ENCODE measurements around the gene NOX5. TPM values are rescaled to one million over a fixed set of nuclear protein-coding genes. Genes with fewer than 3 reads are reported as not detected.
"Not testable (repeated sequence)": the region's sequence is repeated elsewhere in the genome, so short reads cannot be mapped to it uniquely, and the experiment has no call there.

The NOX5 gene
- total and polyA plus RNA-seq, 10 of the 15 experiments (the other 5 are each of a cell fraction or from before 2014, with no cell fraction given): not detected

GRCh38 chr15:69069290-69069689, 54.8 kb downstream of the NOX5 start:
- H3K36me3 ChIP-seq (ENCODE audit: control insufficient read depth in 2 of 2, insufficient read depth in 2 of 2, low read length in 1 of 2); H3K79me2 ChIP-seq (ENCODE audit: control insufficient read depth, insufficient read depth, low read length); H3K4me1 ChIP-seq (ENCODE audit: control insufficient read depth, insufficient read depth, low read length); H3K9ac ChIP-seq (ENCODE audit: control insufficient read depth, insufficient read depth, low read length); intact Hi-C loops (cut with micrococcal nuclease; ENCODE audit: unreplicated experiment); H3K4me2 ChIP-seq (ENCODE audit: control insufficient read depth, insufficient read depth); H3K9me3 ChIP-seq (replicated peaks; ENCODE audit: control insufficient read depth, insufficient read depth, low read length); H3K27me3 ChIP-seq (replicated peaks in 1 of 2; ENCODE audit: control insufficient read depth in 2 of 2, insufficient read depth in 2 of 2, low read length in 1 of 2); H4K20me1 ChIP-seq (ENCODE audit: control insufficient read depth, insufficient read depth); BruUV-seq (replicated peaks); ATAC-seq; DNase-seq (ENCODE audit: low read depth, low spot score); FAIRE-seq; H3K4me3 ChIP-seq; RAD21 ChIA-PET (ENCODE audit: unreplicated experiment); POLR2A ChIA-PET; H3K27ac ChIP-seq (ENCODE audit: control insufficient read depth, insufficient read depth); H2AFZ ChIP-seq (ENCODE audit: control insufficient read depth, low read depth, low read length): not testable (repeated sequence)
- in situ Hi-C loops (cut with MboI): loop anchor here (5.0 kb wide), 1 partner anchor 198 kb away; no protein-coding TSS in a partner anchor
- SMC1A ChIA-PET (ENCODE audit: uncharacterized antibody, unreplicated experiment): interaction anchor here (0.7 kb wide), 1 partner anchor 34 kb away, joined by 3 read pairs; no protein-coding TSS in a partner anchor
- CTCF ChIA-PET: interaction anchor here (2.3 kb wide), 1 partner anchor 10 kb away, joined by 10 read pairs; no protein-coding TSS in a partner anchor

- intact Hi-C loops (cut with micrococcal nuclease; ENCODE audit: unreplicated experiment): no loop called here
- ChIA-PET CTCF (no interaction called here), POLR2A (no interaction called here), SMC1A (ENCODE audit: uncharacterized antibody, unreplicated experiment) (interaction anchor here (0.6 kb wide), 1 partner anchor 173 kb away, joined by 3 read pairs; no protein-coding TSS in a partner anchor), RAD21 (ENCODE audit: unreplicated experiment) (no interaction called here)
- H3K9me3 ChIP-seq (replicated peaks; ENCODE audit: control insufficient read depth, insufficient read depth, low read length): no peaks in the 10 kb centered on the region
- H2AFZ ChIP-seq (ENCODE audit: control insufficient read depth, low read depth, low read length): no peak overlapping the region
- no peaks in the 10 kb centered on the region for H3K36me3 ChIP-seq (ENCODE audit: control insufficient read depth in 2 of 2, insufficient read depth in 2 of 2, low read length in 1 of 2)
- DNase-seq (ENCODE audit: low read depth, low spot score) (no peak), ATAC-seq (no peak), FAIRE-seq (no peak)
- no peaks in the 10 kb centered on the region for H4K20me1 ChIP-seq (ENCODE audit: control insufficient read depth, insufficient read depth)
- no TSS peak for BruUV-seq (replicated peaks)
- peaks cover 2 to 3% of the 10 kb centered on the region in 2 experiments; a peak in 2 of 4 replicates for H3K27me3 ChIP-seq (replicated peaks in 1 of 2; ENCODE audit: control insufficient read depth in 2 of 2, insufficient read depth in 2 of 2, low read length in 1 of 2)
- H3K4me3 ChIP-seq: no peak overlapping the region
- no peak for TF ChIP-seq RELA (IDR thresholded peaks at IDR 0.05; ENCODE audit: borderline replicate concordance, partially characterized antibody)
- TF ChIP-seq NFIC (IDR thresholded peaks at IDR 0.05; ENCODE audit: low read depth, low read length): no peak
- TF ChIP-seq ZNF274 (IDR thresholded peaks at IDR 0.05; ENCODE audit: insufficient read depth, insufficient read length): no peak
- 25% methylated on average over 7 of the region's 7 CpGs for WGBS (ENCODE audit: insufficient coverage, insufficient replicate concordance, low lambda C conversion rate, missing lambda C conversion rate)
- in situ Hi-C loops (cut with MboI): loop anchor here (5.0 kb wide), 1 partner anchor 197 kb away; no protein-coding TSS in a partner anchor
- H3K79me2 ChIP-seq (ENCODE audit: control insufficient read depth, insufficient read depth, low read length): no peaks in the 10 kb centered on the region
- H3K27ac ChIP-seq (ENCODE audit: control insufficient read depth, insufficient read depth): no peak overlapping the region
- no peaks in the 10 kb centered on the region for H3K4me1 ChIP-seq (ENCODE audit: control insufficient read depth, insufficient read depth, low read length)
- no peak overlapping the region for H3K4me2 ChIP-seq (ENCODE audit: control insufficient read depth, insufficient read depth)
- no peak overlapping the region for H3K9ac ChIP-seq (ENCODE audit: control insufficient read depth, insufficient read depth, low read length)
These were observed 55.5 kb downstream of the NOX5 start for GRCh38 chr15:69069996-69070395.
